K562 (cell line): ENCODE measurements around the gene XPA. TPM values are rescaled to one million over a fixed set of nuclear protein-coding genes. Genes with fewer than 3 reads are reported as not detected.

Experiments used
- ATAC-seq: fragments of 200-7000 bp; cut with Tn5 transposase; 3 replicates; pipeline ENCODE4 v1.9.1; 2020; ENCODE audit warnings: moderate library complexity
- BruUV-seq: library from RNA; stranded (reverse); fragments of 400-500 nt; replicated peaks from 2 replicates; lab custom pipeline; 2021; lab: Mats Ljungman, UMichigan
- CTCF ChIA-PET: fragments of 300-600 bp; formaldehyde crosslinking; extraction: SDS; loops from one replicate; lab custom pipeline; 2021; ENCODE audit warnings: low intra/inter-chr PET ratio; lab: Yijun Ruan, JAX
- POLR2A ChIA-PET: fragments of 300-600, 350-650 bp; sonication (Branson Sonifier 250); formaldehyde crosslinking; extraction: SDS; loops from one replicate; lab custom pipeline; 2021; ENCODE audit warnings: antibody characterized with exemption, inconsistent platforms; lab: Yijun Ruan, JAX
- DNase-seq, 4 experiments: peaks; one replicate each; pipeline versions ENCODE4 v3.0.0 to v3.0.0-alpha.2; 2011 to 2018; ENCODE audit warnings: low spot score in 3 of 4, mixed read lengths in 3 of 4; ENCODE audit errors: extremely low read depth in 1 of 4
- FAIRE-seq: peaks from 2 replicates; lab custom pipeline; 2011; peaks lifted over from hg19 to GRCh38; lab: Jason Lieb, UNC
- H2AFZ ChIP-seq: 2 replicates; pipeline ENCODE4 v1.6.0; 2011; ENCODE audit warnings: low read depth, low read length, control low read depth, inconsistent platforms
- H3K27ac ChIP-seq: fragments of 200-600 bp; 3 replicates; pipeline ENCODE4 v1.8.0; 2011; ENCODE audit warnings: low read depth, mild to moderate bottlenecking, control low read depth, inconsistent platforms, low read length, moderate library complexity, mixed read lengths; ENCODE audit errors: extremely low read depth
- H3K27me3 ChIP-seq, 2 experiments: fragments of 300-600 bp in 1 of 2; 2 replicates in 1 of 2; 3 replicates in 1 of 2; pipeline versions ENCODE4 v1.6.0 to v1.8.0; 2011; ENCODE audit warnings: inconsistent platforms in 2 of 2, low read length in 2 of 2, mild to moderate bottlenecking in 1 of 2, mixed read lengths in 1 of 2, moderate library complexity in 1 of 2; ENCODE audit not compliant: control insufficient read depth in 2 of 2, insufficient read depth in 2 of 2
- H3K36me3 ChIP-seq: fragments of 300-600 bp; 3 replicates; pipeline ENCODE4 v1.8.0; 2011; ENCODE audit warnings: mild to moderate bottlenecking, low read length, inconsistent platforms; ENCODE audit not compliant: control insufficient read depth, insufficient read depth
- H3K4me1 ChIP-seq, 2 experiments: fragments of 200-600 bp in 1 of 2; replicated peaks in 1 of 2; 2 replicates in 1 of 2; 3 replicates in 1 of 2; pipeline versions ENCODE4 v1.5.1 to v1.8.0; 2011; ENCODE audit warnings: inconsistent platforms in 2 of 2, low read length in 2 of 2, mild to moderate bottlenecking in 1 of 2, mixed read lengths in 1 of 2, moderate library complexity in 1 of 2; ENCODE audit not compliant: control insufficient read depth in 2 of 2, insufficient read depth in 2 of 2
- H3K4me2 ChIP-seq: 2 replicates; pipeline ENCODE4 v1.6.1; 2011; ENCODE audit warnings: low read length, control low read depth, inconsistent platforms, mixed read lengths; ENCODE audit not compliant: insufficient read depth
- H3K4me3 ChIP-seq: fragments of 200-600 bp; sonication (generic), shearing (Covaris generic); 2 replicates; pipeline ENCODE4 v1.5.1; 2016; ENCODE audit warnings: control low read depth, inconsistent platforms
- H3K79me2 ChIP-seq: fragments of 200-600 bp; 3 replicates; pipeline ENCODE4 v1.8.0; 2011; ENCODE audit warnings: low read length, inconsistent platforms; ENCODE audit not compliant: control insufficient read depth, insufficient read depth
- H3K9ac ChIP-seq, 2 experiments: 2 replicates each; pipeline versions ENCODE4 v1.6.0 to v1.6.1; 2011; ENCODE audit warnings: low read depth in 2 of 2, low read length in 2 of 2, control low read depth in 1 of 2, inconsistent platforms in 1 of 2, mild to moderate bottlenecking in 1 of 2, mixed read lengths in 1 of 2; ENCODE audit not compliant: insufficient read depth in 1 of 2
- H3K9me1 ChIP-seq: one replicate; pipeline ENCODE4 v1.6.0; 2011; ENCODE audit warnings: inconsistent platforms, mild to moderate bottlenecking, low read length, moderate library complexity; ENCODE audit not compliant: control insufficient read depth, insufficient read depth
- H3K9me3 ChIP-seq: replicated peaks from 2 replicates; pipeline ENCODE4 v1.5.1; 2011; ENCODE audit warnings: low read depth, low read length, inconsistent platforms; ENCODE audit not compliant: control insufficient read depth, insufficient read depth
- H4K20me1 ChIP-seq: replicated peaks from 2 replicates; pipeline ENCODE4 v1.6.1; 2011; ENCODE audit warnings: low read length, inconsistent platforms, mixed read lengths; ENCODE audit not compliant: control insufficient read depth, insufficient read depth
- ADNP ChIP-seq: fragments of 200-800 bp; sonication (Bioruptor generic); IDR thresholded peaks from 2 replicates; pipeline ENCODE4 v1.6.1; 2016; ENCODE audit warnings: missing genetic modification characterization, missing compliant biosample characterization
- FOXJ2 ChIP-seq: fragments of 200-800 bp; sonication (Bioruptor generic); IDR thresholded peaks from 2 replicates; pipeline ENCODE4 v1.6.1; 2016; ENCODE audit warnings: missing genetic modification characterization, missing compliant biosample characterization
- HCFC1 ChIP-seq: IDR thresholded peaks from 2 replicates; pipeline ENCODE4 v1.6.1; 2012; ENCODE audit warnings: low read depth, low read length, improper control_type of control experiment
- HNRNPH1 ChIP-seq: fragments of 200-400 bp; formaldehyde crosslinking; optimal IDR thresholded peaks from 2 replicates; pipeline ENCODE3; 2017; ENCODE audit warnings: low read depth, mild to moderate bottlenecking, low read length, moderate library complexity
- NELFE ChIP-seq: IDR thresholded peaks from 2 replicates; pipeline ENCODE4 v1.6.1; 2011; ENCODE audit warnings: mild to moderate bottlenecking; ENCODE audit not compliant: insufficient read depth, insufficient read length
- PKNOX1 ChIP-seq: fragments of 450-650 bp; IDR thresholded peaks from 2 replicates; pipeline ENCODE4 v1.6.1; 2016
- RB1 ChIP-seq: fragments of 450-650 bp; IDR thresholded peaks from 2 replicates; pipeline ENCODE4 v1.6.1; 2017; ENCODE audit warnings: low read depth, mild to moderate bottlenecking
- SMAD3 ChIP-seq: fragments of 450-650 bp; formaldehyde crosslinking; conservative IDR thresholded peaks from 2 replicates; pipeline ENCODE4 v1.4.0; 2020; ENCODE audit warnings: mild to moderate bottlenecking
- TSHZ1 ChIP-seq: fragments of 250-450 bp; sonication (Bioruptor Pico); IDR thresholded peaks from 2 replicates; pipeline ENCODE4 v1.4.0; 2020; ENCODE audit warnings: mild to moderate bottlenecking, moderate library complexity
- ZNF184 ChIP-seq: sonication (generic); formaldehyde crosslinking; IDR thresholded peaks from 2 replicates; pipeline ENCODE4 v1.5.0; 2020; ENCODE audit warnings: missing genetic modification reagents
- ZNF23 ChIP-seq: fragments of 250-450 bp; sonication (Bioruptor Pico); IDR thresholded peaks from 2 replicates; pipeline ENCODE4 v1.4.0; 2020; ENCODE audit warnings: mild to moderate bottlenecking
- ZNF644 ChIP-seq: fragments of 200-800 bp; sonication (Bioruptor generic); IDR thresholded peaks from 2 replicates; pipeline ENCODE4 v1.6.1; 2016; ENCODE audit warnings: low read depth, missing genetic modification characterization, missing compliant biosample characterization
- WGBS: fragments of 100-300 bp; shearing (Covaris generic); methylation state at CpG from one replicate; pipeline ENCODE4 v1.1.6; 2016; ENCODE audit warnings: low coverage, mixed read lengths; ENCODE audit not compliant: insufficient coverage; ENCODE audit errors: missing lambda C conversion rate; 5-methylcytosine and 5-hydroxymethylcytosine counted together
- in situ Hi-C: fragments of 300-500 bp; cut with MboI; formaldehyde crosslinking; loops from 4 replicates; pipeline ENCODE4 v1.15.0; 2018; ENCODE audit warnings: inconsistent platforms, mixed read lengths
- intact Hi-C: fragments of 100-400 bp; cut with micrococcal nuclease; formaldehyde crosslinking; loops from 2 replicates; pipeline ENCODE4 v1.14.2; 2022
- polyA plus RNA-seq, 8 experiments: library from polyadenylated mRNA; depleted of rRNA in 4 of 8; stranded (reverse) in 5 of 8; unstranded in 3 of 8; fragments of >200 nt; fragmentation: Nextera tagmentation in 2 of 8; fragmentation: Illumina TruSeq in 1 of 8; extraction: Ambion mirVana in 2 of 8; extraction: Trizol in 1 of 8; gene quantifications; 2 replicates each; pipeline versions ENCODE4 v1.2.1 to v1.2.3, GENCODE V29; 2011 to 2014; ENCODE audit warnings: inconsistent platforms in 1 of 8, missing spikeins in 1 of 8
- total RNA-seq, 7 experiments: library from RNA; depleted of rRNA in 6 of 7; stranded (reverse); fragments of >200 nt in 6 of 7; fragmentation: Illumina TruSeq in 2 of 7; extraction: Trizol in 2 of 7; gene quantifications; 2 replicates each; pipeline versions ENCODE4 v1.2.1 to v1.2.3, GENCODE V29; 2011 to 2021; ENCODE audit warnings: low replicate concordance in 1 of 7
- TF ChIP-seq, protein P1 (sequence below): fragments of 250-450 bp; sonication (Bioruptor Pico); IDR thresholded peaks from 2 replicates; pipeline ENCODE4 v1.5.0; 2020; ENCODE audit warnings: mild to moderate bottlenecking, borderline replicate concordance
- TF ChIP-seq, protein P2 (sequence below): fragments of 250-450 bp; sonication (Bioruptor Pico); IDR thresholded peaks from 2 replicates; pipeline ENCODE4 v1.9.0; 2021; ENCODE audit warnings: mild to moderate bottlenecking

The XPA gene
- total and polyA plus RNA-seq, 9 of the 15 experiments (the other 6 are each of a cell fraction or from before 2014, with no cell fraction given), result 5.1 to 18.2 (median 14.1) TPM

- H3K9me3 ChIP-seq, result no peaks in the 10 kb centered on the region
- ChIA-PET CTCF (interaction anchor here (0.7 to 1.3 kb wide), 5 partner anchors 8 to 191 kb away, joined by 3 to 9 read pairs (median 6); no protein-coding TSS in a partner anchor), POLR2A (no interaction called here)
- no peaks in the 10 kb centered on the region for H3K9me1 ChIP-seq
- no peaks in the 10 kb centered on the region for H4K20me1 ChIP-seq
- H3K27ac ChIP-seq, result no peak overlapping the region
- BruUV-seq, result no TSS peak
- H3K79me2 ChIP-seq, result no peaks in the 10 kb centered on the region
- no peaks in the 10 kb centered on the region for H3K36me3 ChIP-seq
- FAIRE-seq (peak; percentile 97), ATAC-seq (peak; percentile 95), DNase-seq (peak; percentile 75 to 80 (median 78))
- H2AFZ ChIP-seq, result peak overlapping the region; percentile 56; the same call in 1 of the 2 replicates
- intact Hi-C loops, result loop anchor here (1.0 to 10.0 kb wide), 2 partner anchors 94 to 191 kb away; no protein-coding TSS in a partner anchor
- no peak overlapping the region; a peak in 1 of 4 replicates for H3K9ac ChIP-seq
- H3K27me3 ChIP-seq, result peaks cover 0 to 5% of the 10 kb centered on the region in 2 experiments; a peak in 1 of 5 replicates
- no peak overlapping the region for H3K4me3 ChIP-seq
- peak overlapping the region; percentile 51 for H3K4me2 ChIP-seq
- peaks cover 0 to 7% of the 10 kb centered on the region in 2 experiments; a peak in 3 of 5 replicates for H3K4me1 ChIP-seq
- 24% methylated on average over 9 of the region's 9 CpGs for WGBS
- in situ Hi-C loops, result no loop called here
- TF ChIP-seq ZNF184 (CRISPR knock-in tag), result no peak
- no peak for TF ChIP-seq NELFE
- 0 out of 2 replicates have a peak, but pooled peaks have one; percentile 6 for TF ChIP-seq RB1
- TF ChIP-seq HNRNPH1, result no peak
- no peak for TF ChIP-seq FOXJ2 (tag)
- TF ChIP-seq ZNF644 (tag), result no peak
- no peak for TF ChIP-seq SMAD3 (CRISPR knock-in tag)
- TF ChIP-seq, protein P1, sequence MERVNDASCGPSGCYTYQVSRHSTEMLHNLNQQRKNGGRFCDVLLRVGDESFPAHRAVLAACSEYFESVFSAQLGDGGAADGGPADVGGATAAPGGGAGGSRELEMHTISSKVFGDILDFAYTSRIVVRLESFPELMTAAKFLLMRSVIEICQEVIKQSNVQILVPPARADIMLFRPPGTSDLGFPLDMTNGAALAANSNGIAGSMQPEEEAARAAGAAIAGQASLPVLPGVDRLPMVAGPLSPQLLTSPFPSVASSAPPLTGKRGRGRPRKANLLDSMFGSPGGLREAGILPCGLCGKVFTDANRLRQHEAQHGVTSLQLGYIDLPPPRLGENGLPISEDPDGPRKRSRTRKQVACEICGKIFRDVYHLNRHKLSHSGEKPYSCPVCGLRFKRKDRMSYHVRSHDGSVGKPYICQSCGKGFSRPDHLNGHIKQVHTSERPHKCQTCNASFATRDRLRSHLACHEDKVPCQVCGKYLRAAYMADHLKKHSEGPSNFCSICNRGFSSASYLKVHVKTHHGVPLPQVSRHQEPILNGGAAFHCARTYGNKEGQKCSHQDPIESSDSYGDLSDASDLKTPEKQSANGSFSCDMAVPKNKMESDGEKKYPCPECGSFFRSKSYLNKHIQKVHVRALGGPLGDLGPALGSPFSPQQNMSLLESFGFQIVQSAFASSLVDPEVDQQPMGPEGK (CRISPR knock-in tag), result no peak
- no peak for TF ChIP-seq PKNOX1
- TF ChIP-seq TSHZ1 (CRISPR knock-in tag), result no peak
- TF ChIP-seq, protein P2, sequence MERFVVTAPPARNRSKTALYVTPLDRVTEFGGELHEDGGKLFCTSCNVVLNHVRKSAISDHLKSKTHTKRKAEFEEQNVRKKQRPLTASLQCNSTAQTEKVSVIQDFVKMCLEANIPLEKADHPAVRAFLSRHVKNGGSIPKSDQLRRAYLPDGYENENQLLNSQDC (CRISPR knock-in tag), result no peak
- TF ChIP-seq ZNF23, result no peak
- TF ChIP-seq HCFC1, result no peak
- no peak for TF ChIP-seq ADNP (tag)
Observed at GRCh38 chr9:97710356-97711222, 13.4 kb upstream of the XPA start.
